ENCODE measurements around the gene EXOSC10.
"Not testable (repeated sequence)": the region's sequence is repeated elsewhere in the genome, so short reads cannot be mapped to it uniquely, and the experiment has no call there.

GRCh38 chr1:11051121-11051520 lies 48.5 kb downstream of the EXOSC10 start:
- not testable (repeated sequence) for TF ChIP-seq CTCF (IDR thresholded peaks at IDR 0.05; ENCODE audit: low read depth, low read length); MAX (IDR thresholded peaks at IDR 0.05; ENCODE audit: low read depth, low read length); POLR2A (IDR thresholded peaks at IDR 0.05; ENCODE audit: extremely low read depth, insufficient read length)

All from NB4 (cell line).